GM18499 (cell line): Measurements from ENCODE around the gene RUFY4.
"Not testable (repeated sequence)": the region's sequence is repeated elsewhere in the genome, so short reads cannot be mapped to it uniquely, and the experiment has no call there.

Source experiments
- ATAC-seq: cut with Tn5 transposase; IDR thresholded peaks from one replicate; pipeline ENCODE4 v1.9.1; 2021; ENCODE audit warnings: moderate number of reproducible peaks; ENCODE audit not compliant: insufficient read depth, unreplicated experiment

The RUFY4 gene

GRCh38 chr2:218079943-218080913 lies 11.2 kb downstream of the RUFY4 start:
- no peak for ATAC-seq

- peak; percentile 75 for ATAC-seq
Measured at GRCh38 chr2:218081063-218081462, 12.0 kb downstream of the RUFY4 start.

GRCh38 chr2:218081695-218082094 lies 12.6 kb downstream of the RUFY4 start:
- ATAC-seq: no peak

GRCh38 chr2:218082586-218083351 lies 13.7 kb downstream of the RUFY4 start:
- ATAC-seq: no peak

- no peak for ATAC-seq
Measured at GRCh38 chr2:218083352-218083676, 14.3 kb downstream of the RUFY4 start.

- no peak for ATAC-seq
Measured at GRCh38 chr2:218086478-218086877, 17.4 kb downstream of the RUFY4 start.

GRCh38 chr2:218089259-218089658 lies 20.2 kb downstream of the RUFY4 start:
- no peak for ATAC-seq

- ATAC-seq: no peak
Measured at GRCh38 chr2:218091746-218092145, 22.7 kb downstream of the RUFY4 start.

GRCh38 chr2:218093879-218094278 lies 24.8 kb downstream of the RUFY4 start:
- ATAC-seq: no peak

- no peak for ATAC-seq
Measured at GRCh38 chr2:218095853-218096252, 26.8 kb downstream of the RUFY4 start.

- no peak for ATAC-seq
Measured at GRCh38 chr2:218097975-218098374, 28.9 kb downstream of the RUFY4 start.

GRCh38 chr2:218108834-218109233 lies 39.8 kb downstream of the RUFY4 start:
- ATAC-seq: not testable (repeated sequence)

- not testable (repeated sequence) for ATAC-seq
Measured at GRCh38 chr2:218121789-218122188, 52.7 kb downstream of the RUFY4 start.

- not testable (repeated sequence) for ATAC-seq
Measured at GRCh38 chr2:218122286-218122685, 53.2 kb downstream of the RUFY4 start.

GRCh38 chr2:218123986-218124385 lies 54.9 kb downstream of the RUFY4 start:
- ATAC-seq: no peak

GRCh38 chr2:218125095-218125494 lies 56.0 kb downstream of the RUFY4 start:
- no peak for ATAC-seq

GRCh38 chr2:218125626-218126080 lies 56.6 kb downstream of the RUFY4 start, which contains the start of gene CXCR2:
Gene CXCR2, plus strand, starts transcription at chr2:218126028. Its CDS starts 8,774 bp downstream, at chr2:218134802.
- no peak for ATAC-seq

GRCh38 chr2:218127929-218128455 lies 58.9 kb downstream of the RUFY4 start:
- ATAC-seq: no peak

- ATAC-seq: no peak
Measured at GRCh38 chr2:218128781-218129457, 59.9 kb downstream of the RUFY4 start.

- ATAC-seq: no peak
Measured at GRCh38 chr2:218129458-218130135, 60.5 kb downstream of the RUFY4 start.
